GM12892 (cell line): ENCODE results near the gene GREB1.

Source experiments
- POLR2A ChIP-seq: IDR thresholded peaks from 2 replicates; pipeline ENCODE4 v1.6.1; 2011; ENCODE audit warnings: low read depth, low read length, control low read depth
- TAF1 ChIP-seq: IDR thresholded peaks from 2 replicates; pipeline ENCODE4 v1.6.1; 2011; ENCODE audit warnings: low read depth, mild to moderate bottlenecking, control low read depth, low read length, borderline replicate concordance

DNA sequence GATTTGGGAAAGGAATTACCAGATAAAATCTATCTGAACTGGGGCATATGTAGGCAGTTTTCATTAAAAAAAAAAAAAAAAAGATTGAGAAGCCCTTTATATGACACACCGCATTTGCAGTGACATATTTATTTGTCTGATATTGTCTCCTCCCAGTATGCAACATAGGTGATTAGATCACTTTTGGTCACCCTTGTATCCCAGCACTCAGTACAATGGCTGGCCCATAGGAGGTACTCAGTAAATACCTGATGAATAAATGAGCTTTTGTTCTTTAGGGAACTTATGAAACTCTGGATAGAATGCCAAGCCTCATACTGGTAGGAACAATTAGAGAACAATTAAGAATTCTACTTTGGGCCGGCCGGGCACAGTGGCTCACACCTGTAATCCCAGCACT lies 45.0 kb upstream of the GREB1 start:
- TF ChIP-seq TAF1 = no peak
- TF ChIP-seq POLR2A = no peak
